ENCODE data around the gene MIA2.

GRCh38 chr14:39315859-39316444 lies 82.2 kb downstream of the MIA2 start:
- TF ChIP-seq CTCF (IDR thresholded peaks at IDR 0.05) (no peak), POLR2A (IDR thresholded peaks at IDR 0.05) (no peak)

All from right lobe of liver (tissue), 4 donors.